ENCODE results near the gene MARCHF5. TPM values are rescaled to one million over a fixed set of nuclear protein-coding genes. Genes with fewer than 3 reads are reported as not detected.
A peak's percentile ranks its signal among the peaks of the same experiment; 100 is the strongest.

Gene MARCHF5
- total and polyA plus RNA-seq, 2 donors from 2014 or later, result 24.2 to 36.1 TPM

- Histone ChIP-seq H3K36me3 (ENCODE audit: control insufficient read depth in 2 of 3, insufficient read depth in 3 of 3, low read length in 3 of 3) (no peaks in the 10 kb centered on the region), H3K27ac (ENCODE audit: low read depth in 2 of 2, low read length in 2 of 2) (peak overlapping the region in 1 of 2 donors; percentile 78), H3K9me3 (ENCODE audit: control insufficient read depth in 2 of 3, insufficient read depth in 1 of 3, low read length in 3 of 3) (no peaks in the 10 kb centered on the region), H3K9ac (ENCODE audit: low read length in 3 of 3) (no peak overlapping the region), H3K27me3 (ENCODE audit: control insufficient read depth, insufficient read depth, low read length) (no peaks in the 10 kb centered on the region), H3K4me3 (ENCODE audit: low read length in 3 of 3) (no peak overlapping the region), H3K4me1 (ENCODE audit: control insufficient read depth in 2 of 3, insufficient read depth in 2 of 3, low read depth in 1 of 3, low read length in 3 of 3) (no peaks in the 10 kb centered on the region)
- FAIRE-seq (no peak), DNase-seq (no peak)
- intact Hi-C loops (cut with DNase I), result no loop called here
- no peak for TF ChIP-seq CTCF (IDR thresholded peaks at IDR 0.05; ENCODE audit: borderline replicate concordance, extremely low read depth, insufficient read depth)
Observed at GRCh38 chr10:92284112-92284704, 6.8 kb upstream of the MARCHF5 start.

GRCh38 chr10:92290076-92290836 lies 711 bp upstream of the MARCHF5 start:
- Histone ChIP-seq H3K27me3 (ENCODE audit: control insufficient read depth, insufficient read depth, low read length) (no peaks in the 10 kb centered on the region), H3K27ac (ENCODE audit: low read depth in 2 of 2, low read length in 2 of 2) (peak overlapping the region; percentile 89 to 96), H3K36me3 (ENCODE audit: control insufficient read depth in 2 of 3, insufficient read depth in 3 of 3, low read length in 3 of 3) (no peaks in the 10 kb centered on the region), H3K9me3 (ENCODE audit: control insufficient read depth in 2 of 3, insufficient read depth in 1 of 3, low read length in 3 of 3) (no peaks in the 10 kb centered on the region), H3K4me3 (ENCODE audit: low read length in 3 of 3) (peak overlapping the region; percentile 82 to 89 (median 83)), H3K9ac (ENCODE audit: low read length in 3 of 3) (peak overlapping the region; percentile 63 to 90 (median 74)), H3K4me1 (ENCODE audit: control insufficient read depth in 2 of 3, insufficient read depth in 2 of 3, low read depth in 1 of 3, low read length in 3 of 3) (peaks cover 0 to 3% (median 0%) of the 10 kb centered on the region in 3 donors)
- TF ChIP-seq CTCF (IDR thresholded peaks at IDR 0.05; ENCODE audit: borderline replicate concordance, extremely low read depth, insufficient read depth), result no peak
- FAIRE-seq (no peak), DNase-seq (peak in 3 of 5 donors; percentile 44 to 81 (median 68))
- intact Hi-C loops (cut with DNase I), result loop anchor here (10.0 kb wide), 1 partner anchor 205 kb away; no protein-coding TSS in a partner anchor

DNA sequence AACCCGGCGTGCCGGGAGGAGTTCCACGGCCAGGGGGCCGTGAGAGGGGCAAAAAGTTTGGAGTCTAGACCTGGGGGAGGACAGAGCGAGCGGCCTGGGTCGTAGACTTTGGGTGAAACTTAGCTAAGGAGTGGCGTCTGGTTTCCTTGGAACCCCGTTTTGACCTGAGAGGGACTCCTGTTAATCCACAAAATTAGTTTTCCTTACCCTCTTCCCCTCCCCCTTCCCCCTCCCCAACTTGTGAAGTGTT lies 574 bp downstream of the MARCHF5 start:
- Histone ChIP-seq H3K4me1 (ENCODE audit: control insufficient read depth in 2 of 3, insufficient read depth in 2 of 3, low read depth in 1 of 3, low read length in 3 of 3) (peaks cover 0 to 3% (median 0%) of the 10 kb centered on the region in 3 donors), H3K9me3 (ENCODE audit: control insufficient read depth in 2 of 3, insufficient read depth in 1 of 3, low read length in 3 of 3) (no peaks in the 10 kb centered on the region), H3K4me3 (ENCODE audit: low read length in 3 of 3) (peak overlapping the region; percentile 82 to 84 (median 82)), H3K9ac (ENCODE audit: low read length in 3 of 3) (peak overlapping the region; percentile 68 to 96 (median 84)), H3K27me3 (ENCODE audit: control insufficient read depth, insufficient read depth, low read length) (no peaks in the 10 kb centered on the region), H3K27ac (ENCODE audit: low read depth in 2 of 2, low read length in 2 of 2) (peak overlapping the region; percentile 89 to 96), H3K36me3 (ENCODE audit: control insufficient read depth in 2 of 3, insufficient read depth in 3 of 3, low read length in 3 of 3) (no peaks in the 10 kb centered on the region)
- DNase-seq, result peak in 1 of 5 donors; percentile 53
- no peak for FAIRE-seq
- no peak for TF ChIP-seq CTCF (IDR thresholded peaks at IDR 0.05; ENCODE audit: borderline replicate concordance, extremely low read depth, insufficient read depth)
- intact Hi-C loops (cut with DNase I), result loop anchor here (10.0 kb wide), 1 partner anchor 207 kb away; no protein-coding TSS in a partner anchor

Measured in kidney (tissue), 14 donors.